HG02938 (cell line): Measurements from ENCODE around the gene TNFRSF13B.
"Not testable (repeated sequence)": the region's sequence is repeated elsewhere in the genome, so short reads cannot be mapped to it uniquely, and the experiment has no call there.

Experiments
- ATAC-seq: cut with Tn5 transposase; IDR thresholded peaks from one replicate; pipeline ENCODE4 v1.9.1; 2021; ENCODE audit warnings: mild to moderate bottlenecking, moderate library complexity; ENCODE audit not compliant: unreplicated experiment

The TNFRSF13B gene

GRCh38 chr17:16971458-16972338, at the start of gene TNFRSF13B:
TNFRSF13B (minus strand) TSS chr17:16972118; CDS start chr17:16972075, 43 bp downstream.
- ATAC-seq = no peak

- ATAC-seq = no peak
Measured at GRCh38 chr17:17021194-17021863, 49.4 kb upstream of the TNFRSF13B start.

- no peak for ATAC-seq
Measured at GRCh38 chr17:17020821-17021193, 48.9 kb upstream of the TNFRSF13B start.

- ATAC-seq = no peak
Measured at GRCh38 chr17:17019891-17020456, 48.1 kb upstream of the TNFRSF13B start.

- ATAC-seq = no peak
Measured at GRCh38 chr17:17019430-17019762, 47.5 kb upstream of the TNFRSF13B start.

GRCh38 chr17:17018612-17019429, 46.9 kb upstream of the TNFRSF13B start:
- ATAC-seq = no peak

GRCh38 chr17:17018021-17018441, 46.1 kb upstream of the TNFRSF13B start:
- no peak for ATAC-seq

GRCh38 chr17:17017343-17018014, 45.6 kb upstream of the TNFRSF13B start:
- no peak for ATAC-seq

GRCh38 chr17:17016199-17017197, 44.6 kb upstream of the TNFRSF13B start:
- ATAC-seq = not testable (repeated sequence)

- no peak for ATAC-seq
Measured at GRCh38 chr17:17015230-17015629, 43.3 kb upstream of the TNFRSF13B start.

- ATAC-seq = not testable (repeated sequence)
Measured at GRCh38 chr17:17014748-17015124, 42.8 kb upstream of the TNFRSF13B start.

GRCh38 chr17:17013828-17014747, 42.2 kb upstream of the TNFRSF13B start:
- ATAC-seq = not testable (repeated sequence)

- not testable (repeated sequence) for ATAC-seq
Measured at GRCh38 chr17:17011043-17011907, 39.4 kb upstream of the TNFRSF13B start.

GRCh38 chr17:17010545-17011034, 38.7 kb upstream of the TNFRSF13B start:
- ATAC-seq = not testable (repeated sequence)

- not testable (repeated sequence) for ATAC-seq
Measured at GRCh38 chr17:17009972-17010371, 38.1 kb upstream of the TNFRSF13B start.

GRCh38 chr17:17008621-17009397, 36.9 kb upstream of the TNFRSF13B start:
- ATAC-seq = not testable (repeated sequence)
